HCT116 (cell line): Measurements from ENCODE around the gene SMPDL3B. TPM values are rescaled to one million over a fixed set of nuclear protein-coding genes. Genes with fewer than 3 reads are reported as not detected.

Experiments used
- ATAC-seq: fragments of 200-7000 bp; cut with Tn5 transposase; 2 replicates; pipeline ENCODE4 v1.9.1; 2020; ENCODE audit warnings: mild to moderate bottlenecking, moderate library complexity
- BruUV-seq: library from RNA; stranded (reverse); fragments of 400-500 nt; replicated peaks from 2 replicates; lab custom pipeline; 2021; lab: Mats Ljungman, UMichigan
- CTCF ChIA-PET: fragments of 300-600 bp; sonication (Branson Sonifier 250); formaldehyde crosslinking; loops from one replicate; lab custom pipeline; 2021; ENCODE audit warnings: antibody characterized with exemption; lab: Charles Lee
- POLR2A ChIA-PET: fragments of 300-600, 350-600 bp; sonication (Branson Sonifier 250); formaldehyde crosslinking; loops from one replicate; lab custom pipeline; 2021; ENCODE audit warnings: antibody characterized with exemption; lab: Charles Lee
- RAD21 ChIA-PET, 2 experiments: fragments of 300-600 bp; sonication (Branson Sonifier 250); formaldehyde crosslinking; loops; one replicate each; lab custom pipeline; 2023; ENCODE audit warnings: low total read pairs in 2 of 2; ENCODE audit not compliant: uncharacterized antibody in 2 of 2, unreplicated experiment in 2 of 2, low non-redundant PET in 1 of 2; lab: Charles Lee
- DNase-seq: peaks from one replicate; pipeline ENCODE4 v3.0.0-alpha.2; 2010; ENCODE audit warnings: low read depth, low spot score
- H2AFZ ChIP-seq: fragments of 200-600 bp; shearing (Covaris generic), sonication (generic); 2 replicates; pipeline ENCODE4 v1.6.1; 2017; ENCODE audit warnings: low read depth, mixed run types, mixed read lengths, antibody characterized with exemption, low read length; ENCODE audit not compliant: poor library complexity, severe bottlenecking
- H3K27ac ChIP-seq: 2 replicates; pipeline ENCODE4 v1.5.1; 2012; ENCODE audit warnings: low read depth, low read length
- H3K27me3 ChIP-seq: fragments of 200-600 bp; sonication (generic); 2 replicates; pipeline ENCODE4 v1.6.1; 2016; ENCODE audit warnings: mixed run types, low read length, mixed read lengths; ENCODE audit not compliant: insufficient read depth
- H3K36me3 ChIP-seq, 2 experiments: fragments of 200-500 bp in 1 of 2; fragments of 200-600 bp in 1 of 2; sonication (Bioruptor generic) in 1 of 2; sonication (generic) in 1 of 2; 2 replicates each; pipeline versions ENCODE4 v1.5.1 to v1.6.1; 2014 to 2016; ENCODE audit warnings: low read length in 2 of 2, inconsistent platforms in 1 of 2, mixed read lengths in 1 of 2, mixed run types in 1 of 2; ENCODE audit not compliant: insufficient read depth in 2 of 2, control insufficient read depth in 1 of 2
- H3K4me1 ChIP-seq, 2 experiments: fragments of 200-600 bp in 1 of 2; sonication (generic) in 1 of 2; 2 replicates each; pipeline versions ENCODE4 v1.5.1 to v1.6.1; 2012 to 2017; ENCODE audit warnings: low read length in 2 of 2, inconsistent platforms in 1 of 2, mild to moderate bottlenecking in 1 of 2, mixed read lengths in 1 of 2, mixed run types in 1 of 2, moderate library complexity in 1 of 2; ENCODE audit not compliant: insufficient read depth in 2 of 2, control insufficient read depth in 1 of 2
- H3K4me2 ChIP-seq: fragments of 200-600 bp; sonication (generic); 2 replicates; pipeline ENCODE4 v1.6.1; 2017; ENCODE audit warnings: mixed run types, low read length, mixed read lengths
- H3K4me3 ChIP-seq, 2 experiments: fragments of 200-600 bp in 1 of 2; sonication (generic) in 1 of 2; replicated peaks in 1 of 2; 2 replicates each; pipeline ENCODE4 v1.5.1; 2011 to 2016; ENCODE audit warnings: low read length in 2 of 2, control low read depth in 1 of 2, low read depth in 1 of 2, mild to moderate bottlenecking in 1 of 2, mixed read lengths in 1 of 2, mixed run types in 1 of 2
- H3K79me2 ChIP-seq: fragments of 200-600 bp; sonication (generic); 2 replicates; pipeline ENCODE4 v1.6.1; 2017; ENCODE audit warnings: mild to moderate bottlenecking, mixed run types, low read length, moderate library complexity, mixed read lengths; ENCODE audit not compliant: insufficient read depth
- H3K9ac ChIP-seq: fragments of 200-600 bp; sonication (generic); 2 replicates; pipeline ENCODE4 v1.6.1; 2016; ENCODE audit warnings: low read length, mixed read lengths
- H3K9me2 ChIP-seq: fragments of 200-600 bp; sonication (generic), shearing (Covaris generic); 2 replicates; pipeline ENCODE4 v1.6.1; 2017; ENCODE audit warnings: mixed run types, mild to moderate bottlenecking, moderate library complexity; ENCODE audit not compliant: insufficient read depth
- H3K9me3 ChIP-seq, 2 experiments: fragments of 200-500 bp in 1 of 2; fragments of 200-600 bp in 1 of 2; sonication (Bioruptor generic) in 1 of 2; sonication (generic) in 1 of 2; 2 replicates each; pipeline ENCODE4 v1.6.1; 2014 to 2017; ENCODE audit warnings: low read length in 2 of 2, mixed read lengths in 2 of 2, inconsistent platforms in 1 of 2, low read depth in 1 of 2, mild to moderate bottlenecking in 1 of 2, mixed run types in 1 of 2, moderate library complexity in 1 of 2; ENCODE audit not compliant: control insufficient read depth in 1 of 2, insufficient read depth in 1 of 2
- H4K20me1 ChIP-seq: fragments of 200-600 bp; sonication (generic), shearing (Covaris generic); 2 replicates; pipeline ENCODE4 v1.6.1; 2017; ENCODE audit warnings: mixed run types, mild to moderate bottlenecking, moderate library complexity; ENCODE audit not compliant: insufficient read depth
- CBX3 ChIP-seq: IDR thresholded peaks from 2 replicates; pipeline ENCODE4 v1.6.1; 2012; ENCODE audit warnings: low read depth
- EZH2 ChIP-seq: fragments of 200-600 bp; sonication (generic); IDR thresholded peaks from 2 replicates; pipeline ENCODE4 v1.6.1; 2017; ENCODE audit warnings: antibody characterized with exemption, mixed run types
- POLR2AphosphoS5 ChIP-seq: IDR thresholded peaks from 2 replicates; pipeline ENCODE4 v1.6.1; 2011; ENCODE audit warnings: mild to moderate bottlenecking, low read depth, low read length, moderate library complexity
- RAD21 ChIP-seq: IDR thresholded peaks from 2 replicates; pipeline ENCODE4 v1.6.1; 2012; ENCODE audit warnings: low read depth, mild to moderate bottlenecking
- REST ChIP-seq: IDR thresholded peaks from 2 replicates; pipeline ENCODE4 v1.6.1; 2012; ENCODE audit warnings: low read depth
- SP1 ChIP-seq: IDR thresholded peaks from 2 replicates; pipeline ENCODE4 v1.6.1; 2012; ENCODE audit warnings: low read depth
- SRF ChIP-seq: IDR thresholded peaks from 2 replicates; pipeline ENCODE4 v1.6.1; 2012; ENCODE audit warnings: low read depth
- intact Hi-C: fragments of 100-400 bp; cut with micrococcal nuclease; formaldehyde crosslinking; loops from 2 replicates; pipeline ENCODE4 v1.10.0; 2022
- total RNA-seq: library from RNA; stranded (reverse); gene quantifications from one replicate; pipeline ENCODE4 v1.2.1, GENCODE V29; 2021; ENCODE audit not compliant: unreplicated experiment
- TF ChIP-seq, protein P1 (sequence below): IDR thresholded peaks from 2 replicates; pipeline ENCODE4 v1.6.1; 2012

The SMPDL3B gene
- total RNA-seq, 1 experiment from 2014 or later: 16.4 TPM

GRCh38 chr1:27922272-27922671 is 12.5 kb upstream of the SMPDL3B start:
- BruUV-seq: no TSS peak
- ATAC-seq: no peak
- Histone ChIP-seq H3K4me1 (no peaks in the 10 kb centered on the region), H3K79me2 (no peaks in the 10 kb centered on the region), H3K27ac (no peak overlapping the region), H3K4me2 (no peak overlapping the region), H2AFZ (no peak overlapping the region), H3K36me3 (no peaks in the 10 kb centered on the region), H3K9me3 (no peaks in the 10 kb centered on the region), H3K9me2 (no peaks in the 10 kb centered on the region), H3K4me3 (no peak overlapping the region), H3K9ac (no peak overlapping the region)
- CTCF ChIA-PET: no interaction called here
- TF ChIP-seq RAD21 (no peak), EZH2 (no peak), REST (no peak), SP1 (no peak), SRF (no peak), POLR2AphosphoS5 (no peak), CBX3 (no peak)
- TF ChIP-seq, protein P1, sequence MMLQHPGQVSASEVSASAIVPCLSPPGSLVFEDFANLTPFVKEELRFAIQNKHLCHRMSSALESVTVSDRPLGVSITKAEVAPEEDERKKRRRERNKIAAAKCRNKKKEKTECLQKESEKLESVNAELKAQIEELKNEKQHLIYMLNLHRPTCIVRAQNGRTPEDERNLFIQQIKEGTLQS: no peak
- TF ChIP-seq, all 23 proteins: peak for 0
- Histone ChIP-seq H3K27me3 (no peaks in the 10 kb centered on the region), H4K20me1 (no peaks in the 10 kb centered on the region)
- POLR2A ChIA-PET: no interaction called here
- RAD21 ChIA-PET: no interaction called here
- DNase-seq: no peak
- intact Hi-C loops: no loop called here
